Keratinocyte (primary cell): ENCODE data around the gene EDDM13. TPM values are rescaled to one million over a fixed set of nuclear protein-coding genes. Genes with fewer than 3 reads are reported as not detected.
A peak's percentile ranks its signal among the peaks of the same experiment; 100 is the strongest.

ENCODE experiments used
- DNase-seq: peaks from one replicate; pipeline ENCODE4 v3.0.0-alpha.2; 2011; ENCODE audit warnings: low read depth, missing footprints, low spot score
- FAIRE-seq: peaks from 2 replicates; lab custom pipeline; 2011; peaks lifted over from hg19 to GRCh38; lab: Jason Lieb, UNC
- H2AFZ ChIP-seq: 2 replicates; pipeline ENCODE4 v1.6.0; 2012; ENCODE audit warnings: low read length, control low read depth, inconsistent platforms; ENCODE audit not compliant: control insufficient read depth
- H3K27ac ChIP-seq: 2 replicates; pipeline ENCODE4 v1.5.1; 2011; ENCODE audit warnings: low read length; ENCODE audit not compliant: control insufficient read depth, insufficient read depth
- H3K27me3 ChIP-seq: 3 replicates; pipeline ENCODE4 v1.6.0; 2011; ENCODE audit warnings: low read length; ENCODE audit not compliant: control insufficient read depth, insufficient read depth; ENCODE audit errors: extremely low read depth
- H3K36me3 ChIP-seq, 2 experiments: 2 replicates in 1 of 2; 3 replicates in 1 of 2; pipeline ENCODE4 v1.5.1; 2011; ENCODE audit warnings: low read length in 2 of 2, mild to moderate bottlenecking in 1 of 2; ENCODE audit not compliant: control insufficient read depth in 2 of 2, insufficient read depth in 2 of 2; ENCODE audit errors: extremely low read depth in 1 of 2
- H3K4me1 ChIP-seq: 3 replicates; pipeline ENCODE4 v1.5.1; 2011; ENCODE audit warnings: low read length; ENCODE audit not compliant: control insufficient read depth, insufficient read depth; ENCODE audit errors: extremely low read depth
- H3K4me2 ChIP-seq: 3 replicates; pipeline ENCODE4 v1.6.0; 2011; ENCODE audit warnings: low read depth, low read length; ENCODE audit not compliant: control insufficient read depth, insufficient read depth; ENCODE audit errors: extremely low read depth
- H3K4me3 ChIP-seq, 3 experiments: fragments of 200-600 bp in 1 of 3; sonication (generic) in 1 of 3; 2 replicates in 2 of 3; 3 replicates in 1 of 3; pipeline ENCODE4 v1.5.1; 2011 to 2016; ENCODE audit warnings: low read length in 3 of 3, mild to moderate bottlenecking in 3 of 3, control low read depth in 2 of 3, inconsistent platforms in 1 of 3, low read depth in 1 of 3, mixed read lengths in 1 of 3, mixed run types in 1 of 3, moderate library complexity in 1 of 3; ENCODE audit not compliant: control insufficient read depth in 2 of 3, insufficient read depth in 2 of 3; ENCODE audit errors: extremely low read depth in 1 of 3
- H3K79me2 ChIP-seq: 2 replicates; pipeline ENCODE4 v1.6.0; 2012; ENCODE audit warnings: low read length; ENCODE audit not compliant: control insufficient read depth, insufficient read depth
- H3K9ac ChIP-seq: 3 replicates; pipeline ENCODE4 v1.6.0; 2011; ENCODE audit warnings: low read length; ENCODE audit not compliant: control insufficient read depth, insufficient read depth; ENCODE audit errors: extremely low read depth
- H3K9me1 ChIP-seq: 3 replicates; pipeline ENCODE4 v1.6.0; 2011; ENCODE audit warnings: low read length; ENCODE audit not compliant: control insufficient read depth, insufficient read depth; ENCODE audit errors: extremely low read depth
- H3K9me3 ChIP-seq: 2 replicates; pipeline ENCODE4 v1.5.1; 2012; ENCODE audit warnings: low read depth, low read length; ENCODE audit not compliant: control insufficient read depth
- H4K20me1 ChIP-seq: 3 replicates; pipeline ENCODE4 v1.6.0; 2011; ENCODE audit warnings: low read length; ENCODE audit not compliant: control insufficient read depth, insufficient read depth; ENCODE audit errors: extremely low read depth
- EZH2 ChIP-seq: IDR thresholded peaks from one replicate; pipeline ENCODE4 v1.6.1; 2012; ENCODE audit warnings: inconsistent platforms, mild to moderate bottlenecking, low read length, moderate library complexity
- dilution Hi-C: fragments of 300-500 bp; cut with MboI; formaldehyde crosslinking; loops from one replicate; pipeline ENCODE4 v1.7.0; 2020; ENCODE audit warnings: low sequenced_read_pairs; ENCODE audit not compliant: extremely low pct_ligation_motif_present
- polyA plus RNA-seq, 5 experiments: library from polyadenylated mRNA; depleted of rRNA in 3 of 5; stranded (reverse) in 3 of 5; stranded (forward) in 1 of 5; unstranded in 1 of 5; fragments of >200 nt; gene quantifications; 1 replicate in 1 of 5; 2 replicates in 3 of 5; 3 replicates in 1 of 5; pipeline versions ENCODE4 v1.2.1 to v1.2.3, GENCODE V29; 2011 to 2012; ENCODE audit warnings: missing spikeins in 2 of 5, low read depth in 1 of 5, low replicate concordance in 1 of 5
- TF ChIP-seq, protein P1 (sequence below), 3 experiments: IDR thresholded peaks in 1 of 3; conservative IDR thresholded peaks in 1 of 3; optimal IDR thresholded peaks in 1 of 3; 2 replicates in 2 of 3; 3 replicates in 1 of 3; pipeline versions ENCODE3 to v1.5.1; 2011; ENCODE audit warnings: low read length in 3 of 3, mild to moderate bottlenecking in 3 of 3, moderate library complexity in 2 of 3, control low read depth in 1 of 3, inconsistent platforms in 1 of 3; ENCODE audit not compliant: insufficient read depth in 2 of 3; ENCODE audit errors: extremely low read depth in 1 of 3

The EDDM13 gene
- polyA plus RNA-seq, 1 donor (not counting 4 experiments of a cell fraction or from before 2014, with no cell fraction given) = 6.1 TPM

DNA sequence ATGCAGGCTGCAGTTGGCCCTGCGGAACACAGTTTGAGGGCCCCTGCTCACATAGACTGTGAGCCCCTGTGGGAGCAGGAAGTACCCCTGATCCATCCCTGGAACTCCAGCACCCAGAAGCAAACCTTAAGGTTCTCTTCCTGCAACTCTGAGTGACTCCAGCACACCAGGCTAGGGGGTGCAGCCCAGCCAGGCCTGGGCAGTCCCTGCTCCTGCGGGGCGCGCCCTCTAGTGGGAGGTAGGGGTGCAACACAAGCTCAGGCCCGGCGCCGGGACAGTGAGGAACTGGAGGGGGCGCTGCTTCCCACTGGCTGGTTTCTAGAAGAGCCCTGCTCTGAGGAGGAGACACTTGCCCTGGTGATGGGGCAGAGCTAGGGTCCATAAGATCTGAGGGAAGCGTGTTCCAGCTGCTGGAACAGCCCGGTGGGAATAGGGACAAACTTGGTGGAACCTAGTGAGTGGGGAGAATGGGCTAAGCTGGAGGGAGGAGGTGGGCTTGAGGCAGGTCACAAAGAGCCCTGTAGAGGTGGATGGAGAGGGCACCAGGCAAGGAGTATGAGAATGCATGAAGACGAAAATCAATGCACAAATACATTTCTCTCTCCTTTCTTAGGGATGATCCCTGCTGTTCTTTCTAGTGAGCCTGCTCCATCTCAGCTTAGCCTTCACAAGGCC, 37.1 kb downstream of the EDDM13 start:
- dilution Hi-C loops = no loop called here
- FAIRE-seq = no peak

DNA sequence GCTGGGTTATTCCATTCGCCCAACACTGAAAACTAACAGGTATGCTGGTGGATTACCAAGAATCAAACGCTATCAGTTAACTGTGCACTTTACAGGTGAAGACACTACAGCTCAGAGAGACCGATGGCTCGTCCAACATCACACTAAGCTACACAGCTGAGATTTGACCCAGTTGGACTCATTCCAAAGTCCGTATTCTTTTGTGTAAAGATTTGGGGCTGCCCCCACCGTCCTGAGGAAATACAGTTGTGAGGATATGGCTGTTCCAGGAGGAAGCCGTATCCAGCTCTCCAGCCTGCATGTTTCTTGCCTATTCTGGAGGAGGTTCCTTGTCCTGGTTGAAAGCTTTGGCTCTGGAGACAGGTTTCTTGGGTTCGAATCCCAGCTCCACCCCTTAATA, 37.9 kb downstream of the EDDM13 start:
- Histone ChIP-seq H3K27ac (no peak overlapping the region), H3K9me3 (no peaks in the 10 kb centered on the region), H3K27me3 (no peaks in the 10 kb centered on the region), H3K4me3 (no peak overlapping the region), H3K4me2 (no peak overlapping the region), H4K20me1 (no peaks in the 10 kb centered on the region), H3K79me2 (peaks cover 3% of the 10 kb centered on the region), H3K9ac (no peak overlapping the region), H3K36me3 (peaks cover 5 to 7% of the 10 kb centered on the region in 2 experiments), H2AFZ (no peak overlapping the region), H3K4me1 (peaks cover 8% of the 10 kb centered on the region), H3K9me1 (no peaks in the 10 kb centered on the region)
- dilution Hi-C loops = no loop called here
- TF ChIP-seq EZH2 = no peak
- TF ChIP-seq, protein P1, sequence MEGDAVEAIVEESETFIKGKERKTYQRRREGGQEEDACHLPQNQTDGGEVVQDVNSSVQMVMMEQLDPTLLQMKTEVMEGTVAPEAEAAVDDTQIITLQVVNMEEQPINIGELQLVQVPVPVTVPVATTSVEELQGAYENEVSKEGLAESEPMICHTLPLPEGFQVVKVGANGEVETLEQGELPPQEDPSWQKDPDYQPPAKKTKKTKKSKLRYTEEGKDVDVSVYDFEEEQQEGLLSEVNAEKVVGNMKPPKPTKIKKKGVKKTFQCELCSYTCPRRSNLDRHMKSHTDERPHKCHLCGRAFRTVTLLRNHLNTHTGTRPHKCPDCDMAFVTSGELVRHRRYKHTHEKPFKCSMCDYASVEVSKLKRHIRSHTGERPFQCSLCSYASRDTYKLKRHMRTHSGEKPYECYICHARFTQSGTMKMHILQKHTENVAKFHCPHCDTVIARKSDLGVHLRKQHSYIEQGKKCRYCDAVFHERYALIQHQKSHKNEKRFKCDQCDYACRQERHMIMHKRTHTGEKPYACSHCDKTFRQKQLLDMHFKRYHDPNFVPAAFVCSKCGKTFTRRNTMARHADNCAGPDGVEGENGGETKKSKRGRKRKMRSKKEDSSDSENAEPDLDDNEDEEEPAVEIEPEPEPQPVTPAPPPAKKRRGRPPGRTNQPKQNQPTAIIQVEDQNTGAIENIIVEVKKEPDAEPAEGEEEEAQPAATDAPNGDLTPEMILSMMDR (optimal IDR thresholded peaks at IDR 0.05 in 1 of 3, IDR thresholded peaks at IDR 0.05 in 1 of 3, conservative IDR thresholded peaks at IDR 0.05 in 1 of 3; ENCODE audit: extremely low read depth in 1 of 3, insufficient read depth in 2 of 3, low read length in 3 of 3) = no peak
- FAIRE-seq (no peak), DNase-seq (no peak)

More for the DNA sequence above, 37.1 kb downstream of the EDDM13 start:
- H3K4me1 ChIP-seq = peaks cover 6% of the 10 kb centered on the region
- no peak overlapping the region for H3K9ac ChIP-seq
- TF ChIP-seq EZH2 = no peak
- TF ChIP-seq, protein P1 (optimal IDR thresholded peaks at IDR 0.05 in 1 of 3, IDR thresholded peaks at IDR 0.05 in 1 of 3, conservative IDR thresholded peaks at IDR 0.05 in 1 of 3; ENCODE audit: extremely low read depth in 1 of 3, insufficient read depth in 2 of 3, low read length in 3 of 3) = peak; percentile 98 to 100 (median 99)
- peak; percentile 25 for DNase-seq
- H3K27me3 ChIP-seq = no peaks in the 10 kb centered on the region
- H3K36me3 ChIP-seq = peaks cover 5 to 7% of the 10 kb centered on the region in 2 experiments
- H3K9me1 ChIP-seq = no peaks in the 10 kb centered on the region
- peaks cover 3% of the 10 kb centered on the region for H3K79me2 ChIP-seq
- H2AFZ ChIP-seq = no peak overlapping the region
- H3K27ac ChIP-seq = no peak overlapping the region
- H3K9me3 ChIP-seq = no peaks in the 10 kb centered on the region
- no peak overlapping the region for H3K4me2 ChIP-seq
- H4K20me1 ChIP-seq = no peaks in the 10 kb centered on the region
- H3K4me3 ChIP-seq = no peak overlapping the region
